Lower leg skin (tissue), 3 donors: ENCODE measurements around the gene SF3B6.

Experiments used
- POLR2A ChIP-seq, 2 donors: fragments of 450-650 bp; IDR thresholded peaks; one replicate each; pipeline ENCODE4 v1.6.1; 2016 to 2017; ENCODE audit warnings: antibody characterized with exemption in 2 of 2, mild to moderate bottlenecking in 1 of 2, moderate library complexity in 1 of 2
- TF ChIP-seq, protein P1 (sequence below), 3 donors: fragments of 450-650 bp; IDR thresholded peaks; one replicate each; pipeline ENCODE4 v1.5.1; 2016; ENCODE audit warnings: antibody characterized with exemption in 3 of 3, mild to moderate bottlenecking in 3 of 3, moderate library complexity in 2 of 3

DNA sequence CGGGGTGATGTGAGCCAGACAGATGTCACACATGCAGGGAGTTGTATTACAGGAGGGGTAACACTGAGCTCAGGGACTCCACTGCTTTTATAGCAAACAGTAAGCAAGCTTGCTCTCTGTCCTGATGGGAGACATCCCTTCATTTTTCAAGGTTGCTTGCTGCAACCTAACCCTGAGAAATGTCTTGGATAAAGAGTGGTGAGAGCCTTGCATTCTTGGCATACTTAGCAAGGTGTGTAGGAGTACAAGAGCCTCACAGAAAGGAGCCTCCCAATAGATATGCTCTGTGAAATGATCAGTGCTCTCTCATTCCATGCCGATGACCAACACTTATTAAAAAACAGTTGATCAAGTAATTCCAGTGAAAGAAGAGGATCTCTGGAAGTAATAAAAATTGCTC, 38.9 kb upstream of the SF3B6 start:
- TF ChIP-seq, protein P1, sequence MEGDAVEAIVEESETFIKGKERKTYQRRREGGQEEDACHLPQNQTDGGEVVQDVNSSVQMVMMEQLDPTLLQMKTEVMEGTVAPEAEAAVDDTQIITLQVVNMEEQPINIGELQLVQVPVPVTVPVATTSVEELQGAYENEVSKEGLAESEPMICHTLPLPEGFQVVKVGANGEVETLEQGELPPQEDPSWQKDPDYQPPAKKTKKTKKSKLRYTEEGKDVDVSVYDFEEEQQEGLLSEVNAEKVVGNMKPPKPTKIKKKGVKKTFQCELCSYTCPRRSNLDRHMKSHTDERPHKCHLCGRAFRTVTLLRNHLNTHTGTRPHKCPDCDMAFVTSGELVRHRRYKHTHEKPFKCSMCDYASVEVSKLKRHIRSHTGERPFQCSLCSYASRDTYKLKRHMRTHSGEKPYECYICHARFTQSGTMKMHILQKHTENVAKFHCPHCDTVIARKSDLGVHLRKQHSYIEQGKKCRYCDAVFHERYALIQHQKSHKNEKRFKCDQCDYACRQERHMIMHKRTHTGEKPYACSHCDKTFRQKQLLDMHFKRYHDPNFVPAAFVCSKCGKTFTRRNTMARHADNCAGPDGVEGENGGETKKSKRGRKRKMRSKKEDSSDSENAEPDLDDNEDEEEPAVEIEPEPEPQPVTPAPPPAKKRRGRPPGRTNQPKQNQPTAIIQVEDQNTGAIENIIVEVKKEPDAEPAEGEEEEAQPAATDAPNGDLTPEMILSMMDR (IDR thresholded peaks at IDR 0.05): no peak
- TF ChIP-seq POLR2A (IDR thresholded peaks at IDR 0.05): no peak
